ENCODE measurements around the gene RAP1GDS1.
"Not testable (repeated sequence)": the region's sequence is repeated elsewhere in the genome, so short reads cannot be mapped to it uniquely, and the experiment has no call there.

The RAP1GDS1 gene

DNA sequence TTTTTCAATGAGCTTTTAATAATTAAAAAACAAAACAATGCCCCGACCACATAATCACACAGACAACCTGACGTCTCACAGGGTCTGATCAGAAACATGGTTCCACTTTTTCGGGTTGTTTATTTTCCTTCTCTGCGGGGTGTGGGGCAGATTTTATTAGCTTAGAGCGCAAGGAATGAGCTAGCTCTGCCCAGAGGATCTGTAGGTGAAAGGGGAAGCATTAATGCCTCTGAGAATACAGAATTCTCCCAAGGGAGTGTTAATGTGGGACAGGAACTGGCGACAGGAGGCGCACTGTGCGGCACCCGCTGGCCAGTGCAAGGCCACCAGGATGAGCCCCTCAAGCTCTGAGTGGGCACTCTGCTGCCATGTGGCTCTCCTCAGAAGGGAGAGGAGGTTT is 215.7 kb downstream of the RAP1GDS1 start (continued):
- TF ChIP-seq, protein P1, sequence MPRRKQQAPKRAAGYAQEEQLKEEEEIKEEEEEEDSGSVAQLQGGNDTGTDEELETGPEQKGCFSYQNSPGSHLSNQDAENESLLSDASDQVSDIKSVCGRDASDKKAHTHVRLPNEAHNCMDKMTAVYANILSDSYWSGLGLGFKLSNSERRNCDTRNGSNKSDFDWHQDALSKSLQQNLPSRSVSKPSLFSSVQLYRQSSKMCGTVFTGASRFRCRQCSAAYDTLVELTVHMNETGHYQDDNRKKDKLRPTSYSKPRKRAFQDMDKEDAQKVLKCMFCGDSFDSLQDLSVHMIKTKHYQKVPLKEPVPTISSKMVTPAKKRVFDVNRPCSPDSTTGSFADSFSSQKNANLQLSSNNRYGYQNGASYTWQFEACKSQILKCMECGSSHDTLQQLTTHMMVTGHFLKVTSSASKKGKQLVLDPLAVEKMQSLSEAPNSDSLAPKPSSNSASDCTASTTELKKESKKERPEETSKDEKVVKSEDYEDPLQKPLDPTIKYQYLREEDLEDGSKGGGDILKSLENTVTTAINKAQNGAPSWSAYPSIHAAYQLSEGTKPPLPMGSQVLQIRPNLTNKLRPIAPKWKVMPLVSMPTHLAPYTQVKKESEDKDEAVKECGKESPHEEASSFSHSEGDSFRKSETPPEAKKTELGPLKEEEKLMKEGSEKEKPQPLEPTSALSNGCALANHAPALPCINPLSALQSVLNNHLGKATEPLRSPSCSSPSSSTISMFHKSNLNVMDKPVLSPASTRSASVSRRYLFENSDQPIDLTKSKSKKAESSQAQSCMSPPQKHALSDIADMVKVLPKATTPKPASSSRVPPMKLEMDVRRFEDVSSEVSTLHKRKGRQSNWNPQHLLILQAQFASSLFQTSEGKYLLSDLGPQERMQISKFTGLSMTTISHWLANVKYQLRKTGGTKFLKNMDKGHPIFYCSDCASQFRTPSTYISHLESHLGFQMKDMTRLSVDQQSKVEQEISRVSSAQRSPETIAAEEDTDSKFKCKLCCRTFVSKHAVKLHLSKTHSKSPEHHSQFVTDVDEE (CRISPR knock-in tag; IDR thresholded peaks at IDR 0.05) = no peak

DNA sequence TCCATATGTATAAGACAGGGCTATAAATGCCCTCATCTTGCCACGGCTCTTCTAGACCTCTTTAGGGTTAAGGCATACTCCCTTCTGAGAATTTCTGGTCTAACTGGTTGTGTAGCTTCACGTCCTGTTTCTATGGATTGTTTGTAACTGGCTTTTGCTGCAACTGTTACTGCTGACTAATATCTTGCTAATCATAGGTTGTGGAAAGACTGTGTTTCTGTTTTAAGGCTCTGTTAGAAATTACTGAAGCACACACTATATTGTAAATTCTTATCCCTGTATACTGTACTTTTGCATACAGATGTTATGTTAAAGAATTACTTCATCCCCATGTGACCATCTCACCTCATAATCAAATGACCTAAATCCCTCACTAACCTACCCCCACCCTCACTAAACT is 218.4 kb downstream of the RAP1GDS1 start:
- not testable (repeated sequence) for ATAC-seq

DNA sequence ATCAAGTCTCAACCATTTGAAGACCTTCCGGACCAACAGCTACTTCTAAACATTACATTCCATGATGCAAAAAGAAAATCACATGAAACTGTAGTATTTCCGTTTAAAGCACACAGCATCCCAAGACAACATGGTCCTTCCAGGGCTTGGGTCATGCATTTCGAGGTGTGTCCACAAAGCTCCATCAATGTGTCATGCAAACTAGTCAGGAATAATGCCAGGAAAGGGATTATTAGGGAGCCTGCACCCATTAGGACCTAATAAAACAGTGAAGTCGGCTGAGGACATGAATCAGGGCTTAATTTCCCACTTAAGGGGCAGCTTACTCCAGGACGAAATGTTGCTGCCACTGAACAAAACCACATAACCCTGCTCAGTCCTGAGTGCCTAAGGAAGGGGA is 219.4 kb downstream of the RAP1GDS1 start:
- TF ChIP-seq RARB (CRISPR knock-in tag; IDR thresholded peaks at IDR 0.05) (no peak), GLIS3 (CRISPR knock-in tag; IDR thresholded peaks at IDR 0.05) (no peak), TOX (CRISPR knock-in tag; IDR thresholded peaks at IDR 0.05; ENCODE audit: borderline replicate concordance) (no peak), ARNTL (CRISPR knock-in tag; IDR thresholded peaks at IDR 0.05; ENCODE audit: borderline replicate concordance, low read depth) (no peak), ZC3H10 (CRISPR knock-in tag; IDR thresholded peaks at IDR 0.05) (no peak), PPARA (CRISPR knock-in tag; IDR thresholded peaks at IDR 0.05; ENCODE audit: borderline replicate concordance) (no peak)
- TF ChIP-seq, protein P2, sequence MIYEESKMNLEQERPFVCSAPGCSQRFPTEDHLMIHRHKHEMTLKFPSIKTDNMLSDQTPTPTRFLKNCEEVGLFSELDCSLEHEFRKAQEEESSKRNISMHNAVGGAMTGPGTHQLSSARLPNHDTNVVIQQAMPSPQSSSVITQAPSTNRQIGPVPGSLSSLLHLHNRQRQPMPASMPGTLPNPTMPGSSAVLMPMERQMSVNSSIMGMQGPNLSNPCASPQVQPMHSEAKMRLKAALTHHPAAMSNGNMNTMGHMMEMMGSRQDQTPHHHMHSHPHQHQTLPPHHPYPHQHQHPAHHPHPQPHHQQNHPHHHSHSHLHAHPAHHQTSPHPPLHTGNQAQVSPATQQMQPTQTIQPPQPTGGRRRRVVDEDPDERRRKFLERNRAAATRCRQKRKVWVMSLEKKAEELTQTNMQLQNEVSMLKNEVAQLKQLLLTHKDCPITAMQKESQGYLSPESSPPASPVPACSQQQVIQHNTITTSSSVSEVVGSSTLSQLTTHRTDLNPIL (CRISPR knock-in tag; IDR thresholded peaks at IDR 0.05; ENCODE audit: low read depth) = no peak
- TF ChIP-seq, protein P1 (CRISPR knock-in tag; IDR thresholded peaks at IDR 0.05) = no peak
- TF ChIP-seq, protein P3, sequence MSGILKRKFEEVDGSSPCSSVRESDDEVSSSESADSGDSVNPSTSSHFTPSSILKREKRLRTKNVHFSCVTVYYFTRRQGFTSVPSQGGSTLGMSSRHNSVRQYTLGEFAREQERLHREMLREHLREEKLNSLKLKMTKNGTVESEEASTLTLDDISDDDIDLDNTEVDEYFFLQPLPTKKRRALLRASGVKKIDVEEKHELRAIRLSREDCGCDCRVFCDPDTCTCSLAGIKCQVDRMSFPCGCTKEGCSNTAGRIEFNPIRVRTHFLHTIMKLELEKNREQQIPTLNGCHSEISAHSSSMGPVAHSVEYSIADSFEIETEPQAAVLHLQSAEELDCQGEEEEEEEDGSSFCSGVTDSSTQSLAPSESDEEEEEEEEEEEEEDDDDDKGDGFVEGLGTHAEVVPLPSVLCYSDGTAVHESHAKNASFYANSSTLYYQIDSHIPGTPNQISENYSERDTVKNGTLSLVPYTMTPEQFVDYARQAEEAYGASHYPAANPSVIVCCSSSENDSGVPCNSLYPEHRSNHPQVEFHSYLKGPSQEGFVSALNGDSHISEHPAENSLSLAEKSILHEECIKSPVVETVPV (CRISPR knock-in tag; IDR thresholded peaks at IDR 0.05) = no peak
- no peak for ATAC-seq

DNA sequence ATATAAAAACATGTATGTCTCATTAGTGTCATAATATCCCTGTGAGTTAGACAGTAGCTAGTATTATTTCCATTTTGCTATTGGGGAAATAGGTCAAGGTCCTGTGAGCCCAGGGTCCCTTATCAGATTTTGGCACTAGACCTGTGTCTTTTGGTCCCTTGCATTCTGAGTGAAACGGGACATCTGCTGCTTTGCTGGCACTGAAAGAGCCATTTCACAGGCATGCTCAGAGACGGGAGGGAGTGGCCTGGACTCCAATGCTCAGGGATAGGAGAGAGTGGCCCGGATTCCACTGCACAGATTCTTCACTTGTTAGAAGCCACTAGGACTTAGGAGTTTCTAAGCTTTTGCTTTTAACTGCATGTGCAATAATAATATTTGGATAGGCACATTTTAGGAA is 220.0 kb downstream of the RAP1GDS1 start:
- peak; percentile 38; the same call in 1 of the 3 replicates for ATAC-seq
- TF ChIP-seq TOX (CRISPR knock-in tag; IDR thresholded peaks at IDR 0.05; ENCODE audit: borderline replicate concordance) = no peak
- no peak for TF ChIP-seq PPARA (CRISPR knock-in tag; IDR thresholded peaks at IDR 0.05; ENCODE audit: borderline replicate concordance)
- TF ChIP-seq ZC3H10 (CRISPR knock-in tag; IDR thresholded peaks at IDR 0.05) = no peak
- TF ChIP-seq RARB (CRISPR knock-in tag; IDR thresholded peaks at IDR 0.05) = no peak
- TF ChIP-seq TCF4 (CRISPR knock-in tag; IDR thresholded peaks at IDR 0.05; ENCODE audit: borderline replicate concordance) = no peak
- TF ChIP-seq, protein P4, sequence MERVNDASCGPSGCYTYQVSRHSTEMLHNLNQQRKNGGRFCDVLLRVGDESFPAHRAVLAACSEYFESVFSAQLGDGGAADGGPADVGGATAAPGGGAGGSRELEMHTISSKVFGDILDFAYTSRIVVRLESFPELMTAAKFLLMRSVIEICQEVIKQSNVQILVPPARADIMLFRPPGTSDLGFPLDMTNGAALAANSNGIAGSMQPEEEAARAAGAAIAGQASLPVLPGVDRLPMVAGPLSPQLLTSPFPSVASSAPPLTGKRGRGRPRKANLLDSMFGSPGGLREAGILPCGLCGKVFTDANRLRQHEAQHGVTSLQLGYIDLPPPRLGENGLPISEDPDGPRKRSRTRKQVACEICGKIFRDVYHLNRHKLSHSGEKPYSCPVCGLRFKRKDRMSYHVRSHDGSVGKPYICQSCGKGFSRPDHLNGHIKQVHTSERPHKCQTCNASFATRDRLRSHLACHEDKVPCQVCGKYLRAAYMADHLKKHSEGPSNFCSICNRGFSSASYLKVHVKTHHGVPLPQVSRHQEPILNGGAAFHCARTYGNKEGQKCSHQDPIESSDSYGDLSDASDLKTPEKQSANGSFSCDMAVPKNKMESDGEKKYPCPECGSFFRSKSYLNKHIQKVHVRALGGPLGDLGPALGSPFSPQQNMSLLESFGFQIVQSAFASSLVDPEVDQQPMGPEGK (CRISPR knock-in tag; IDR thresholded peaks at IDR 0.05; ENCODE audit: borderline replicate concordance) = no peak
- TF ChIP-seq BACH2 (CRISPR knock-in tag; IDR thresholded peaks at IDR 0.05; ENCODE audit: borderline replicate concordance) = no peak
- TF ChIP-seq, protein P5, sequence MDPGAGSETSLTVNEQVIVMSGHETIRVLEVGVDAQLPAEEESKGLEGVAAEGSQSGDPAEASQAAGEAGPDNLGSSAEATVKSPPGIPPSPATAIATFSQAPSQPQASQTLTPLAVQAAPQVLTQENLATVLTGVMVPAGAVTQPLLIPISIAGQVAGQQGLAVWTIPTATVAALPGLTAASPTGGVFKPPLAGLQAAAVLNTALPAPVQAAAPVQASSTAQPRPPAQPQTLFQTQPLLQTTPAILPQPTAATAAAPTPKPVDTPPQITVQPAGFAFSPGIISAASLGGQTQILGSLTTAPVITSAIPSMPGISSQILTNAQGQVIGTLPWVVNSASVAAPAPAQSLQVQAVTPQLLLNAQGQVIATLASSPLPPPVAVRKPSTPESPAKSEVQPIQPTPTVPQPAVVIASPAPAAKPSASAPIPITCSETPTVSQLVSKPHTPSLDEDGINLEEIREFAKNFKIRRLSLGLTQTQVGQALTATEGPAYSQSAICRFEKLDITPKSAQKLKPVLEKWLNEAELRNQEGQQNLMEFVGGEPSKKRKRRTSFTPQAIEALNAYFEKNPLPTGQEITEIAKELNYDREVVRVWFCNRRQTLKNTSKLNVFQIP (CRISPR knock-in tag; IDR thresholded peaks at IDR 0.05; ENCODE audit: borderline replicate concordance, low read depth) = no peak
- no peak for TF ChIP-seq ZNF565 (CRISPR knock-in tag; conservative IDR thresholded peaks at IDR 0.05; ENCODE audit: low read depth)
- TF ChIP-seq ESRRG (CRISPR knock-in tag; IDR thresholded peaks at IDR 0.05) = no peak
- no peak for TF ChIP-seq OSR1 (CRISPR knock-in tag; IDR thresholded peaks at IDR 0.05)
- TF ChIP-seq CSDC2 (CRISPR knock-in tag; IDR thresholded peaks at IDR 0.05) = no peak

Data from SK-N-SH treated with all-trans-retinoic acid at 6 μM for 48 hours (cell line).